Measurements from ENCODE around the gene GLMN.
A peak's percentile ranks its signal among the peaks of the same experiment; 100 is the strongest.

DNA sequence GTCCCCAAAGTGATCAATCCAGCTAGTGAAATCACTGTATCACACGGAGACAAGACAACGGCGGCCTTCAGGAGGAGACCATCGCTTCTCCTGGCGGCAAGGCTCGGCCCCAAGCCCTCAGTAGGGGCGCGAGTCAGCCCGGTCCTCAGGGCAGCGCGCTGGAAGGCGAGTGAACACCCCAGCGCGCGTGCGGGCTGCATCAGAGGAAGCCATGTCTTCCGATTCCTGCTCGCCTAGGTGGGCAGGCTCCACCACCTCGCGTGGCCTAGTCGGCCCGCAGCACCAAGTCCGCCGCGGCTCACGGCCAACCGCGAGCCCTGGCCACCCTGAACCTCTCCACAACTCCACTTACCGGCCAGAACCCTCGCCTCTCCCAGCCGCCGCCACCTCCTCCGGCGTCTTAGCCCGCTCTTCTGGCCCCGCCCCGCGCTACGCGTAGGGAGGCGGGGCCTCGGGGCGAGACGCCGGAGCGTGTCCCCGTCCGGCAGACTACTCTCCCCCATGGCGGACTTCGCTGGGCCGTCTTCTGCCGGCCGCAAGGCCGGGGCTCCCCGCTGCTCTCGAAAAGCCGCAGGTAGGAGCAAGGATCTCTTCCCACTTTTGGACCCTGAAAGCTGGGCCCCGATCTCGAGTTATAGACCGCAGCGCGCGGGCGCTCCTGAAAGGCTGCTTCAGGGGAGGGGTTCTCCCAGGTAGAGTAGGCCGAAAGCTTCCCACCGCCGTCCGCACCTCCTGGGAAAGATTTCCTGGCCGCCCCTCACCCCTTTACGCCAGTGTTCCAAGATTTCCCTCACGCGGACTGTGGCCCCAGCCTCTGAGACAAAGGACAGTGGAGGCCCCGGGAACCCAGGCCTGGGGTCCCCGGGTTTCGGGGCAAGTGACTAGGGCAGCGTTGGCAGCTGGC, at the start of gene GLMN, which contains the start of gene RPAP2:
- TF ChIP-seq, protein P1, sequence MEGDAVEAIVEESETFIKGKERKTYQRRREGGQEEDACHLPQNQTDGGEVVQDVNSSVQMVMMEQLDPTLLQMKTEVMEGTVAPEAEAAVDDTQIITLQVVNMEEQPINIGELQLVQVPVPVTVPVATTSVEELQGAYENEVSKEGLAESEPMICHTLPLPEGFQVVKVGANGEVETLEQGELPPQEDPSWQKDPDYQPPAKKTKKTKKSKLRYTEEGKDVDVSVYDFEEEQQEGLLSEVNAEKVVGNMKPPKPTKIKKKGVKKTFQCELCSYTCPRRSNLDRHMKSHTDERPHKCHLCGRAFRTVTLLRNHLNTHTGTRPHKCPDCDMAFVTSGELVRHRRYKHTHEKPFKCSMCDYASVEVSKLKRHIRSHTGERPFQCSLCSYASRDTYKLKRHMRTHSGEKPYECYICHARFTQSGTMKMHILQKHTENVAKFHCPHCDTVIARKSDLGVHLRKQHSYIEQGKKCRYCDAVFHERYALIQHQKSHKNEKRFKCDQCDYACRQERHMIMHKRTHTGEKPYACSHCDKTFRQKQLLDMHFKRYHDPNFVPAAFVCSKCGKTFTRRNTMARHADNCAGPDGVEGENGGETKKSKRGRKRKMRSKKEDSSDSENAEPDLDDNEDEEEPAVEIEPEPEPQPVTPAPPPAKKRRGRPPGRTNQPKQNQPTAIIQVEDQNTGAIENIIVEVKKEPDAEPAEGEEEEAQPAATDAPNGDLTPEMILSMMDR (IDR thresholded peaks at IDR 0.05), result peak in 3 of 6 experiments; percentile 8 to 30 (median 27)
- peak in 3 of 4 donors; percentile 62 to 88 (median 75) for TF ChIP-seq POLR2A (IDR thresholded peaks at IDR 0.05)
